ENCODE data around the gene RAB3GAP2. TPM values are rescaled to one million over a fixed set of nuclear protein-coding genes. Genes with fewer than 3 reads are reported as not detected.
"Not testable (repeated sequence)": the region's sequence is repeated elsewhere in the genome, so short reads cannot be mapped to it uniquely, and the experiment has no call there.

The RAB3GAP2 gene
- total RNA-seq, 8 experiments from 2014 or later: 27.8 to 56.7 (median 40.4) TPM

DNA sequence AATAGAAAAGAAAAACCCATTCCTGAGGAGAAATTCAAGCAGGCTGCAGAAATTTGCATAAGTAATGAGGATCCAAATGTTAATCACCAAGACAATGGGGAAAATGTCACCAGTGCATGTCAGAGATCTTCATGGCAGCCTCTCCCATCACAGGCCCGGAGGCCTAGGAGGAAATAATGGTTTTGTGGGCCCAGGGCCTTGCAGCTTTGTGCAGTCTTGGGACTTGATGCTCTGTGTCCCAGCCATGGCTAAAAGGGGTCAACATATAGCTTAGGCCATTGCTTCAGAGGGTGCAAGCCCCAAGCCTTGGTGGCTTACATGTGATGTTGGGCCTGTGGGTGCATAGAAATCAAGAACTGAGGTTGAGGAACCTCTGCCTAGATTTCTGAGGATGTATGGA is 22.7 kb downstream of the RAB3GAP2 start:
- no peaks in the 10 kb centered on the region for H3K4me1 ChIP-seq (replicated peaks in 1 of 2)
- ATAC-seq (replicated peaks in 6 of 8): no peak
- no peak overlapping the region for H3K27ac ChIP-seq
- in situ Hi-C loops (cut with MboI; ENCODE audit: low pct_unique_long_range_greater_than_20kb in 2 of 9, low sequenced_read_pairs in 9 of 9, unreplicated experiment in 9 of 9): no loop called here
- no peak overlapping the region for H3K4me3 ChIP-seq
- 100% methylated on average over 1 of the region's 1 CpG; no CpG with 5 or more reads in 5 of the 10 experiments for WGBS, 10 experiments

GRCh38 chr1:220248715-220249265 is 23.5 kb downstream of the RAB3GAP2 start:
- ATAC-seq (replicated peaks in 6 of 8); H3K27ac ChIP-seq; H3K4me1 ChIP-seq (replicated peaks in 1 of 2); H3K4me3 ChIP-seq; in situ Hi-C loops (cut with MboI; ENCODE audit: low pct_unique_long_range_greater_than_20kb in 2 of 9, low sequenced_read_pairs in 9 of 9, unreplicated experiment in 9 of 9): not testable (repeated sequence)
- WGBS, 10 experiments: 90 to 100% (median 100%) methylated on average over 1 to 3 of the region's 3 CpGs

- H3K4me3 ChIP-seq: peak overlapping the region in 2 of 5 donors; percentile 17 to 19
- in situ Hi-C loops (cut with MboI; ENCODE audit: low pct_unique_long_range_greater_than_20kb in 2 of 9, low sequenced_read_pairs in 9 of 9, unreplicated experiment in 9 of 9); H3K4me1 ChIP-seq (replicated peaks in 1 of 2); ATAC-seq (replicated peaks in 6 of 8): not testable (repeated sequence)
- peak overlapping the region in 1 of 2 donors; percentile 65 for H3K27ac ChIP-seq
- WGBS, 10 experiments: 93% methylated on average over 2 of the region's 6 CpGs; no CpG with 5 or more reads in 9 of the 10 experiments
Measured at GRCh38 chr1:220245900-220246299, 26.4 kb downstream of the RAB3GAP2 start.

DNA sequence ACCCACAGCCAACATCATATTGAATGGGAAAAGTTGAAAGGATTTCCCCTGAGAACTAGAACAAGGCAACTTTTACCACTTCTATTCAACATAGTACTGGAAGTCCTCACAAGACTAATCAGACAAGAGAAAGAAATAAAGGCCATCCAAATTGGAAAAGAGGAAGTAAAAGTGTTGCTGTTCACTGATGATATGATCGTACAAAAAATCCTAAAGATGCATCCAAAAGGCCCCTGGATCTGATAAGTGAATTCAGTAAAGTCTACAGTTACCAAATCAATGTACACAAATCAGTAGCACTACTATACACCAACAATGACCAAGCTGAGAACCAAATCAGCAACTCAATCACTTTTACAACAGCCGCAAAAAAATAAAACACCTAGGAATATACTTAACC is 28.3 kb downstream of the RAB3GAP2 start:
- no peak overlapping the region for H3K4me3 ChIP-seq
- H3K27ac ChIP-seq: no peak overlapping the region
- in situ Hi-C loops (cut with MboI; ENCODE audit: low pct_unique_long_range_greater_than_20kb in 2 of 9, low sequenced_read_pairs in 9 of 9, unreplicated experiment in 9 of 9): no loop called here
- 90 to 100% (median 100%) methylated on average over 1 to 2 of the region's 2 CpGs; no CpG with 5 or more reads in 3 of the 10 experiments for WGBS, 10 experiments
- peaks cover 0 to 10% of the 10 kb centered on the region in 2 donors for H3K4me1 ChIP-seq (replicated peaks in 1 of 2)
- no peak for ATAC-seq (replicated peaks in 6 of 8)

- ATAC-seq (replicated peaks in 6 of 8): no peak
- Histone ChIP-seq H3K4me3 (no peak overlapping the region), H3K4me1 (replicated peaks in 1 of 2) (peaks cover 0 to 10% of the 10 kb centered on the region in 2 donors), H3K27ac (no peak overlapping the region)
- WGBS, 10 experiments: 65 to 100% (median 92%) methylated on average over 2 of the region's 2 CpGs
- in situ Hi-C loops (cut with MboI; ENCODE audit: low pct_unique_long_range_greater_than_20kb in 2 of 9, low sequenced_read_pairs in 9 of 9, unreplicated experiment in 9 of 9): no loop called here
Measured at GRCh38 chr1:220241072-220241663, 31.1 kb downstream of the RAB3GAP2 start.

DNA sequence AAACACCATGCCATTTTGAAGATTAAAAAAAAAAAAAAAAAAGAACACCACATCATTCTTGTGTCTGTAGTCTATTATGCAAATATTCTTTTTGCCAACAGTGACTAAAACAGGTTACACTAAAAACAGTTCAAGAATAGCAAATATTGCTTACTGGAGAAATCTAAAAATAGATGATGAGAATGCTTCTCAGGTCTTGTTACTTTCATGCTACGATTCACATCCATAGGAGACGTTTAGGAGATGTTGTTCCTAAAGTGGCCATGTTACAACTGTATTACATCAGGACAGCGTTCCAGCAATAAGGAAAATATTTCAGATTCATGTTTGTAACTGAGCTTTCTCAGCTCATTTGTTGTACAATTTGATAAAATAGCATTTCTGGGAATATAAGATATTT is 32.3 kb downstream of the RAB3GAP2 start:
- in situ Hi-C loops (cut with MboI; ENCODE audit: low pct_unique_long_range_greater_than_20kb in 2 of 9, low sequenced_read_pairs in 9 of 9, unreplicated experiment in 9 of 9): no loop called here
- Histone ChIP-seq H3K27ac (peak overlapping the region in 1 of 2 donors; percentile 19), H3K4me1 (replicated peaks in 1 of 2) (peaks cover 0 to 10% of the 10 kb centered on the region in 2 donors), H3K4me3 (no peak overlapping the region)
- ATAC-seq (replicated peaks in 6 of 8): peak in 5 of 8 experiments; percentile 45 to 85 (median 66)
- 86 to 100% (median 89%) methylated on average over 2 to 3 of the region's 3 CpGs for WGBS, 10 experiments

- WGBS, 10 experiments: 86 to 100% (median 97%) methylated on average over 2 to 5 of the region's 5 CpGs; no CpG with 5 or more reads in 1 of the 10 experiments
Measured at GRCh38 chr1:220239213-220239612, 33.0 kb downstream of the RAB3GAP2 start.

DNA sequence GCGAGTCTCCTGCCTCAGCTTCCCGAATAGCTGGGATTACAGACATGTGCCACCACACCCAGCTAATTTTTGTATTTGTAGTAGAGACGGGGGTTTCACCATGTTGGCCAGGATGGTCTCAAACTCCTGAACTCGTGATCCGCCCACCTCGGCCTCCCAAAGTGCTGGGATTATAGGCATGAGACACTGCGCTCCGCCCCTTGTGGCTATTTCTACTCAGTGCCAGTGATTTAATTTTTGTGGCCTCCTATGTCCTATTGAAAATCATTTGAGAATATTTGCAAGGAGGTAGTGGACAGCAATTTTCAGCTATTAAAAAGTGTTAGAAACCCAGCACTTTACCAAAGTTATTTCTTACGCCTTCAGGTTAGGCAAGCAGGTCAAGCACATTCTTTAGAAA is 36.0 kb downstream of the RAB3GAP2 start:
- H3K4me1 ChIP-seq (replicated peaks in 1 of 2); in situ Hi-C loops (cut with MboI; ENCODE audit: low pct_unique_long_range_greater_than_20kb in 2 of 9, low sequenced_read_pairs in 9 of 9, unreplicated experiment in 9 of 9); H3K27ac ChIP-seq; ATAC-seq (replicated peaks in 6 of 8); H3K4me3 ChIP-seq: not testable (repeated sequence)
- WGBS, 10 experiments: 91 to 100% (median 100%) methylated on average over 1 to 9 of the region's 9 CpGs; no CpG with 5 or more reads in 1 of the 10 experiments

More at GRCh38 chr1:220239213-220239612, 33.0 kb downstream of the RAB3GAP2 start:
- no peak overlapping the region for H3K27ac ChIP-seq
- ATAC-seq (replicated peaks in 6 of 8): no peak
- no peak overlapping the region for H3K4me3 ChIP-seq
- in situ Hi-C loops (cut with MboI; ENCODE audit: low pct_unique_long_range_greater_than_20kb in 2 of 9, low sequenced_read_pairs in 9 of 9, unreplicated experiment in 9 of 9): no loop called here
- peaks cover 0 to 10% of the 10 kb centered on the region in 2 donors for H3K4me1 ChIP-seq (replicated peaks in 1 of 2)

GRCh38 chr1:220235462-220235861 is 36.8 kb downstream of the RAB3GAP2 start:
- ATAC-seq (replicated peaks in 6 of 8): peak in 1 of 8 experiments; percentile 34
- Histone ChIP-seq H3K27ac (no peak overlapping the region), H3K4me3 (no peak overlapping the region), H3K4me1 (replicated peaks in 1 of 2) (peaks cover 0 to 7% of the 10 kb centered on the region in 2 donors)
- 56 to 100% (median 84%) methylated on average over 1 of the region's 1 CpG for WGBS, 10 experiments
- in situ Hi-C loops (cut with MboI; ENCODE audit: low pct_unique_long_range_greater_than_20kb in 2 of 9, low sequenced_read_pairs in 9 of 9, unreplicated experiment in 9 of 9): no loop called here

DNA sequence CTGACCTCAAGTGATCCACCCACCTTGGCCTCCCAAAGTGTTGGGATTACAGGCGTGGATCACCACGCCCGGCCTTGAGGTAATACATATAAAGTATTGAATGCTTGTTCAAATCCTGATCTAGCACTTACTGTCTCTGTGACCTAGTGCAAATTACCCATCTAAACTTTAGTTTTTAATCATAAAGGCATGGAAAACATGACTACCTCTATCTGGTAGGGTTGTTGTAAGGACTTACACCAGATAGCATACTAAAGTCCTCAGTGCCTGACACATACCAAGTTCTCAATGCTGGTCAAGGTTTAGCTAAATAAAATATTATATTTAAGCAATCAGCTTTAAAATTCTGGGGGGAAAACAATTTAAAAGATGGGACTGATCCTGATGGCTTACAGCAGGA is 38.3 kb downstream of the RAB3GAP2 start:
- 89 to 95% (median 91%) methylated on average over 3 of the region's 3 CpGs; no CpG with 5 or more reads in 6 of the 10 experiments for WGBS, 10 experiments
- H3K4me1 ChIP-seq (replicated peaks in 1 of 2): no peaks in the 10 kb centered on the region
- H3K4me3 ChIP-seq: no peak overlapping the region
- H3K27ac ChIP-seq: no peak overlapping the region
- in situ Hi-C loops (cut with MboI; ENCODE audit: low pct_unique_long_range_greater_than_20kb in 2 of 9, low sequenced_read_pairs in 9 of 9, unreplicated experiment in 9 of 9): no loop called here
- no peak for ATAC-seq (replicated peaks in 6 of 8)

- in situ Hi-C loops (cut with MboI; ENCODE audit: low pct_unique_long_range_greater_than_20kb in 2 of 9, low sequenced_read_pairs in 9 of 9, unreplicated experiment in 9 of 9): no loop called here
- WGBS, 10 experiments: 75 to 100% (median 84%) methylated on average over 1 to 2 of the region's 2 CpGs; no CpG with 5 or more reads in 2 of the 10 experiments
Measured at GRCh38 chr1:220229771-220230170, 42.5 kb downstream of the RAB3GAP2 start.

DNA sequence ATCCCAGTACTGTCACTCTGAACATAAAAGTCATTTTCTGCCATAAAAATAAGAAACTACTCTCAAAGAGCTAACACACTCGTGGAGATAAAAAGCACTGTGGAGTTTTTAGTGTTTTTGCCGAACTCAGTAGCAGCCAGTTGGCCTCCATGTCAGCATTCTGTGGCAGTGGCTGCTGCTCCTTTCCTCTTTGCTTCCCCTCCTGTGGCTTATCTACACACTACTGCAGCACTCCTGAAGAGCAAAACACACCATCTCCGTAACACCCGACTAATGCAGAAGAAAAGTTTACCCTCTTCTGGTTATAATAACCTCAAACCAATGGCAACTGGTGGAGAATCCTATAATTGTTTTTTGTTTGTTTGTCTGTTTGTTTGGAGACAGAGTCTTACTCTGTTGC is 44.9 kb downstream of the RAB3GAP2 start:
- no peaks in the 10 kb centered on the region for H3K4me1 ChIP-seq (replicated peaks in 1 of 2)
- H3K4me3 ChIP-seq: no peak overlapping the region
- ATAC-seq (replicated peaks in 6 of 8): no peak
- 80 to 100% (median 90%) methylated on average over 1 to 4 of the region's 4 CpGs; no CpG with 5 or more reads in 1 of the 10 experiments for WGBS, 10 experiments
- H3K27ac ChIP-seq: no peak overlapping the region
- in situ Hi-C loops (cut with MboI; ENCODE audit: low pct_unique_long_range_greater_than_20kb in 2 of 9, low sequenced_read_pairs in 9 of 9, unreplicated experiment in 9 of 9): no loop called here

More at GRCh38 chr1:220229771-220230170, 42.5 kb downstream of the RAB3GAP2 start:
- no peaks in the 10 kb centered on the region for H3K4me1 ChIP-seq (replicated peaks in 1 of 2)
- no peak overlapping the region for H3K27ac ChIP-seq
- H3K4me3 ChIP-seq: no peak overlapping the region
- ATAC-seq (replicated peaks in 6 of 8): peak in 3 of 8 experiments; percentile 23 to 45 (median 34)

DNA sequence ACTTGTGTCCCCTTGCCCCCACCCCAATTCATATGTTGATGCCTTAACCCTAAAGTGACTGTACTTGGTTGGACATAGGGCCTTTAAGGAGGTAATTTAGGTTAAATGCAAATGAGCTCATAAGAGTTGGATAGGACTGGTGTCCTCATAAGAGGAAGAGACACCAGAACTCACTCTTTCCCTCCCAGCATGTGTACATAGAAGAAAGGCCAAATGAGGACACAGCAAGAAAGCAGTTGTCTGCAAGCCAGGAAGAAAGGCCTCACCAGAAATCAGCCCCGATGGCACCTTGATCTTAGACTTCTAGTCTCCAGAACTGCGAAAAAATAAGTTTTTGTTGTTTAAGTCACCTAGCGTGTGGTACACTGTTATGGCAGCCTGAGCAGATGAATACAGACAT is 45.5 kb downstream of the RAB3GAP2 start:
- 75 to 100% (median 98%) methylated on average over 1 to 3 of the region's 3 CpGs; no CpG with 5 or more reads in 2 of the 10 experiments for WGBS, 10 experiments
- H3K27ac ChIP-seq: no peak overlapping the region
- no peak overlapping the region for H3K4me3 ChIP-seq
- in situ Hi-C loops (cut with MboI; ENCODE audit: low pct_unique_long_range_greater_than_20kb in 2 of 9, low sequenced_read_pairs in 9 of 9, unreplicated experiment in 9 of 9): no loop called here
- no peaks in the 10 kb centered on the region for H3K4me1 ChIP-seq (replicated peaks in 1 of 2)
- no peak for ATAC-seq (replicated peaks in 6 of 8)

DNA sequence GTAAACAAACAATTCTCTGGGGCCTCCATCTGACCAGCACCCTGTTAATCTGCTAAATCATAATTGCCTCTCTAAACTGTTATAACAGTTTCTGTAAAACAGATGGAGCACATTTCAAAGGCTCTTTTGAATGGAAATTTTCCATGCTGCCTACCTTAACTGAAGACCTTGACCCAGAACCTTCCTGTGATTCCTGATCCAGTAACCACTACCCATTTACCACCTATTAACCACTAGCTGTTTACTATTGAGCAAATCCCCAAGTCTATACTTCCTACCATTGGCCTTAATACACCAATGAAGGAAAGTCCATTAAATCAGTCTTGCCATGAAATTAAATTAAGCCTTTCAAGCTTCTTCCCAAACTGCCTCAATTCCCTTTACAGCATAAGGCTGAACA is 46.3 kb downstream of the RAB3GAP2 start:
- in situ Hi-C loops (cut with MboI; ENCODE audit: low pct_unique_long_range_greater_than_20kb in 2 of 9, low sequenced_read_pairs in 9 of 9, unreplicated experiment in 9 of 9): no loop called here
- Histone ChIP-seq H3K4me1 (replicated peaks in 1 of 2) (no peaks in the 10 kb centered on the region), H3K4me3 (no peak overlapping the region), H3K27ac (no peak overlapping the region)
- no peak for ATAC-seq (replicated peaks in 6 of 8)

All from motor neuron (in vitro differentiated cells).